Measurements from ENCODE around the gene NEDD9. TPM values are rescaled to one million over a fixed set of nuclear protein-coding genes. Genes with fewer than 3 reads are reported as not detected.

NEDD9 gene, protein sequence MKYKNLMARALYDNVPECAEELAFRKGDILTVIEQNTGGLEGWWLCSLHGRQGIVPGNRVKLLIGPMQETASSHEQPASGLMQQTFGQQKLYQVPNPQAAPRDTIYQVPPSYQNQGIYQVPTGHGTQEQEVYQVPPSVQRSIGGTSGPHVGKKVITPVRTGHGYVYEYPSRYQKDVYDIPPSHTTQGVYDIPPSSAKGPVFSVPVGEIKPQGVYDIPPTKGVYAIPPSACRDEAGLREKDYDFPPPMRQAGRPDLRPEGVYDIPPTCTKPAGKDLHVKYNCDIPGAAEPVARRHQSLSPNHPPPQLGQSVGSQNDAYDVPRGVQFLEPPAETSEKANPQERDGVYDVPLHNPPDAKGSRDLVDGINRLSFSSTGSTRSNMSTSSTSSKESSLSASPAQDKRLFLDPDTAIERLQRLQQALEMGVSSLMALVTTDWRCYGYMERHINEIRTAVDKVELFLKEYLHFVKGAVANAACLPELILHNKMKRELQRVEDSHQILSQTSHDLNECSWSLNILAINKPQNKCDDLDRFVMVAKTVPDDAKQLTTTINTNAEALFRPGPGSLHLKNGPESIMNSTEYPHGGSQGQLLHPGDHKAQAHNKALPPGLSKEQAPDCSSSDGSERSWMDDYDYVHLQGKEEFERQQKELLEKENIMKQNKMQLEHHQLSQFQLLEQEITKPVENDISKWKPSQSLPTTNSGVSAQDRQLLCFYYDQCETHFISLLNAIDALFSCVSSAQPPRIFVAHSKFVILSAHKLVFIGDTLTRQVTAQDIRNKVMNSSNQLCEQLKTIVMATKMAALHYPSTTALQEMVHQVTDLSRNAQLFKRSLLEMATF
- total RNA-seq, result 72.7 and 81.8 TPM in 2 replicates

DNA sequence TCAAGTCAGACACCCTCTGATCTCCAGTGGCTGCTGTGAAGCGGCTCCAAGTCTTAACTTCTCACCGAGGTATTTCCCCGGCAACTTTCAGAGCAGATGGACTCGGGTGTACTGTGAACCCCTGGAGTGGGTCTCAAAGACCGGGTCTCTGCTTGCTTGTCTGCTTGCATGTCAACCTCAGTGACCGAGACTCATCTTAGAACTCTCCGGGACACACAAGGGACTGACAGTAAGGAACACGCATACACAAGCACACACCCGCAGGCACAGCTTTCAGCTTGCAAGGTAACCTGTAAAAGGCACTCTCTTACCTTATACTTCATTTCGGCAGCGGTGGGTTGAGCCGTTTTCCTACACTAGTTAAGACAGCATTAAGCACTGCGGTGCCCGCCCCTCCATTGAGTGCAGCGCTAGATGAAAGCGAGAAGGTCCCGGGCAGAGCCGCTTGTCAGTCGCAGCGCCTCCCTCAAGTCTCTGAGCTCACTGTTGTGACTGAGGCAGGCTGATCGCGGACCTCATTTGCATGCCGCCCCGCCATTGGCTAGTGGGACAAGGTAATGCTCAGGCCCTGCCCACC lies at the start of gene NEDD9:
Gene NEDD9, minus strand, starts transcription at position 476 of the 577 bp plus-strand sequence. Its CDS starts 153 bp downstream, at position 323.

Small RNA genes lying within 50 kb of the gene (small RNA-seq; reads per million reads assigned to genes)
- gene AL136139.1, result not detected

Other genes with a start within 250 kb of the NEDD9 start
- 0.65 and 0.85 TPM in 2 replicates for gene ELOVL2, start 188.4 kb downstream of the NEDD9 start, total RNA-seq
- gene SMIM13, start 138.8 kb downstream of the NEDD9 start, total RNA-seq, result 8.0 and 8.6 TPM in 2 replicates
- not detected in 2 replicates for gene ERVFRD-1, start 120.9 kb downstream of the NEDD9 start, total RNA-seq